Smooth muscle cell of the umbilical artery (primary cell): ENCODE measurements around the gene FAM83F. TPM values are rescaled to one million over a fixed set of nuclear protein-coding genes. Genes with fewer than 3 reads are reported as not detected.

ENCODE experiments used
- total RNA-seq: library from RNA; depleted of rRNA; stranded (reverse); fragments of >200 nt; gene quantifications from 2 replicates; pipeline ENCODE4 v1.2.3, GENCODE V29; 2014

The FAM83F gene
- not detected in 2 replicates for total RNA-seq

GRCh38 chr22:39994566-39995392 lies at the start of gene FAM83F:
Gene FAM83F, plus strand, starts transcription at chr22:39994954. Its CDS starts 89 bp downstream, at chr22:39995043.

GRCh38 chr22:39959640-39960447 lies 34.9 kb upstream of the FAM83F start, which contains the start of gene TMA7B:
Gene TMA7B, plus strand, starts transcription at chr22:39960397. Its CDS starts 3,978 bp downstream, at chr22:39964375.

Other genes starting within 250 kb of the FAM83F start
- not detected in 2 replicates for gene ENTHD1, start 101.2 kb upstream of the FAM83F start, total RNA-seq
- not detected in 2 replicates for gene GRAP2, start 93.9 kb upstream of the FAM83F start, total RNA-seq
- gene TMA7B, start 34.6 kb upstream of the FAM83F start, total RNA-seq, result not detected in 2 replicates
- gene TNRC6B, start 183.0 kb downstream of the FAM83F start, total RNA-seq, result 18.1 and 21.5 TPM in 2 replicates